HK-2 (cell line): ENCODE data around the gene SERF2.
"Not testable (repeated sequence)": the region's sequence is repeated elsewhere in the genome, so short reads cannot be mapped to it uniquely, and the experiment has no call there.

ENCODE experiments used
- DNase-seq: peaks from one replicate; pipeline ENCODE4 v3.0.0-alpha.2; 2018; ENCODE audit not compliant: unreplicated experiment

Gene SERF2

DNA sequence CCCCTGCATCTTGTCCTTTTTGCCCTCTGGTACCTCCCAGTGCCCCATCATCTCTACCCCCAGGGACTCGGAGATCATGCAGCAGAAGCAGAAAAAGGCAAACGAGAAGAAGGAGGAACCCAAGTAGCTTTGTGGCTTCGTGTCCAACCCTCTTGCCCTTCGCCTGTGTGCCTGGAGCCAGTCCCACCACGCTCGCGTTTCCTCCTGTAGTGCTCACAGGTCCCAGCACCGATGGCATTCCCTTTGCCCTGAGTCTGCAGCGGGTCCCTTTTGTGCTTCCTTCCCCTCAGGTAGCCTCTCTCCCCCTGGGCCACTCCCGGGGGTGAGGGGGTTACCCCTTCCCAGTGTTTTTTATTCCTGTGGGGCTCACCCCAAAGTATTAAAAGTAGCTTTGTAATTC is 1.5 kb downstream of the SERF2 start:
- no peak for DNase-seq

GRCh38 chr15:43794269-43795037 is 2.3 kb downstream of the SERF2 start:
- DNase-seq: peak; percentile 38

- no peak for DNase-seq
These were observed 3.1 kb downstream of the SERF2 start for GRCh38 chr15:43795197-43795596.

- DNase-seq: no peak
These were observed 3.9 kb downstream of the SERF2 start for GRCh38 chr15:43795997-43796396.

- DNase-seq: no peak
These were observed 4.4 kb downstream of the SERF2 start for GRCh38 chr15:43796566-43796965.

- no peak for DNase-seq
These were observed 7.3 kb downstream of the SERF2 start for GRCh38 chr15:43799209-43799944.

GRCh38 chr15:43799945-43800285 is 7.8 kb downstream of the SERF2 start, which contains the start of gene SERINC4:
SERINC4 (minus strand) TSS chr15:43800220; CDS start chr15:43799986, 234 bp downstream.
- DNase-seq: no peak

GRCh38 chr15:43800286-43801141 is 8.4 kb downstream of the SERF2 start, which contains the start of gene HYPK:
HYPK (plus strand) TSS chr15:43800599; CDS start chr15:43800623, 24 bp downstream.
- peak; percentile 83 for DNase-seq

GRCh38 chr15:43802676-43803075 is 10.6 kb downstream of the SERF2 start:
- DNase-seq: not testable (repeated sequence)

DNA sequence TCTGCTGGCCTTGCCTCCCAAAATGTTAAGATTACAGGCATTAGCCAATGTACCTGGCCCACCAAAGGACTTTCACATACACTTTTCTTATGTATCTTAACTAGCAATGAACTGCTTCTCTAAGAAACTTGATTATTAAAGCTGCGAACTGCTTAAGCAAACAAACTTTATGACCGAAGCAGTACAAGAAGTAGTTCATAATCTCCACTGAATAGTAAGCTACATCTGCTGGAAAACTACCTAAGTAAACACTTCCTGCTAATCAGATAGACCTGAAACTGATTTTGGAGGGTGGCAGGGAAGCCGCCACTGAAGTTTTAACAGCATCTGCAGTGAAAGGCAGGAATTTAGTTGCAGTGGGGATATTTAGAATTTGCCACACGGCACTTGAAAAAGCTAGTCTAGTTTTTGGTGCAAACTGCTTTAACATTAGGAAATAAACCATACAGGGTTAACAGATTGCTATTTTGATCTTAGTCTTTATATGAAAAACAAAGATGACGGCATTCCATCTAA is 16.4 kb downstream of the SERF2 start:
- no peak for DNase-seq

DNA sequence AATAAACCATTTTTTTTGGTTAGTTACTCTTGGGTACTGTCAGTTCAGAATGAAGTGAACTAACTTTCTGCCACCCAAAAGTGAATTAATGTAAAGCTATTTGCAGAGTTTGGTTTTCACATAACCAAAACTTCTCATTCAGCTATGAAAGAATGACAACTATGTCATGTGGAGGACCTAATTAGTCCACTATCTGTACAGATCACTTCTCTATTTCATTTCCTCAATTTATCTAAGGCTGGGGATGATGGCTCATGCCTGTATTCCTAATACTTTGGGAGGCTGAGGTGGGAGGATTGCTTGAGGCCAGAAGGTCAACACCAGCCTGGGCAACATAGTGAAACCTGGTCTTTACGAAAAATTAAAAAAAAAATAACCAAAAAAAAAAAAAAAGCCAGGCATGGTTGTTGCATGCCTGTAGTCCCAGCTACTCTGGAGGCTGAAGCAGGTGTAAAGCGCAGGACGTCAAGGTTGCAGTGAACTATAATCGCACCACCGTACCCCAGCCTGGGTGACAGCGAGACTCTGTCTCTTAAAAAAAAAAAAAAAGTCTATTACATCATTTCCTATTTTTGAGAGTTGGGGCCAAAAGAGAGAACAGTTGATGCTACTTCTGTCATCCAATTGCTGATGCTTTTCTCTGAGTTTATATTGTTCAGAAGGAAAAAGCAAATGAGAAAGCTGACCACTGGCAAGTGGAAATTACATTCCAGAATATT is 17.0 kb downstream of the SERF2 start:
- DNase-seq: no peak

- DNase-seq: not testable (repeated sequence)
These were observed 22.9 kb downstream of the SERF2 start for GRCh38 chr15:43815064-43815463.

GRCh38 chr15:43821505-43821904 is 29.4 kb downstream of the SERF2 start:
- DNase-seq: no peak

DNA sequence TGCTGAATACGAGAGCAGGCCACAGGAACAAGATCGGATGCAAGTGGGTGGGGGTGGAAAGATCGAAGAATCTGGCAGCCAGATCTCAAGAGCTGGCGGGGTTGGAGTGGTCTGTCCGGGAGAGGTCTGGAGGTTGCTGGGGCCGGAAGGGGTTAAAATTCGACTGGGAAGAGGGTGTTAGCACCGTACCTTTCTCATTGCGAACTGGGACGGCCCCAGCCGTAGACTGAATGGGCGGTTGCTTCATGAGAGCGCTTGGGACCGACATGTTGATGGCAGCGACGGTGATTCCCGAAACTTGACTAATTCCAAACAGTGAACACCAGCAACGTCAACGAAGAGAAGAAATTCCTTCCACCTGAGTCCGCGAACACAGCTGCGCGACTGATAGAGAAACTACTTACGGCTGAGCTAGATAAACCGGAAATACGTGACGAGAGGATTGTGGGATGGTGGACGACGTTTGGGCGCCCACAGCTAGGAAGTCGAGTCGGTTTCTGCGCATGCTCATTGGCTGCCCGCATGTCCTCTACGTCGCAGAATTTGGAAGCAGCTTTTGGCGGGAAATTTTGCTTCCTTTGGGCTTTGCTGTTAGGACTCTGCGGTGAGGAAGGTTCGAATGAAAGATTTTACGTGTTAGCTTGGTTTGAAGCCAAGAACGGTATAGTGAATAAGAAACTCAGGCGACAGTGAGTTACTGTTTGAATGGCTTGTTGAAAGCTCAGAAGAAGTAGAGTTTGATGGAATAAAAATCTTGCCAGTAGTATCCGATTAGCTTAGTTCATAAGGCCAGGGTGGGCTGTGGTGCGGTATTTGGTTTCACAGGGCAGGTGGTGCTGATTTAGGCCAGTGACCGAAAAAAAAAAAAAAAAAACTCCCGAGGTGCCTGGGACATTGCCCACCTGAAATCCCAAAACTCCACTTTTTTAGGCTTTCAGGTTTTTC is 32.5 kb downstream of the SERF2 start, which contains the start of gene MFAP1:
Gene MFAP1 (minus strand): TSS at position 389 of the 945 bp plus-strand sequence. CDS start 121 bp downstream, at position 268.
- peak; percentile 87 for DNase-seq

DNA sequence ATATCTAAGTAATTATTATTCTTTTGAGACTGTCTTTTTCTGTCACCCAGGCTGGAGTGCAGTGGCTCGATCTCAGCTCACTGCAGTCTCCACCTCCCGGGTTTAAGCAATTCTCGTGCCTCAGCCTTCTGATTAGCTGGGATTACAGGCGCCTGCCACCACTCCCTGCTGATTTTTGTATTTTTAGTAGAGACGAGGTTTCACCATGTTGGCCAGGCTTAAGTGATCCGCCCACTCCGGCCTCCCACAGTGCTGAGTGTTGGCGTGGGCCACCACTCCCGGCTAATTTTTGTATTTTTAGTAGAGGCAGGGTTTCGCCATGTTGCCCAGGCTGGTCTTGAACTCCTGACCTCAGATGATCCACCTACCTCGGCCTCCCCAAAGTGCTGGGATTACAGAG is 33.2 kb downstream of the SERF2 start:
- not testable (repeated sequence) for DNase-seq

DNA sequence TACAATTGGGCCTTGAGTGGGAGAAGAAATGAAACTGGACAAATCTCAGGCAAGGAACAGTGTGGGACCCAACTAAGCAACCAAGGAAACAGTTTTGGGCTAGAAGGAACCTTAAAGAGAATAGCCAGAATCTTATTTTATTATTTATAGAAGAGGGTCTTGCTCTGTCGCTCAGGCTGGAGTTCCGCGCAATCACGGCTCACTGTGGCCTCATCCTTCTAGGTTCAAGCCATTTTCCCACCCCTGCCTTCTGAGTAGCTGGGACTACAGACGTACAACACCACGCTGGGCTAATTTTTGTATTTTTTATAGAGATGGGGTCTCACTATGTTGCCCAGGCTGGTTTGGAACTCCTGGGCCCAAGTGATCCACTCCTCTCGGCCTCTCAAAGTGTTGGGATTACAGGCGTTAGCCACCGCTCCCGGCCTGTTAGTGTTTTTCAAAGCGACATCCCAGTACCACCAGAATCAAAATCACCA is 33.9 kb downstream of the SERF2 start:
- no peak for DNase-seq

DNA sequence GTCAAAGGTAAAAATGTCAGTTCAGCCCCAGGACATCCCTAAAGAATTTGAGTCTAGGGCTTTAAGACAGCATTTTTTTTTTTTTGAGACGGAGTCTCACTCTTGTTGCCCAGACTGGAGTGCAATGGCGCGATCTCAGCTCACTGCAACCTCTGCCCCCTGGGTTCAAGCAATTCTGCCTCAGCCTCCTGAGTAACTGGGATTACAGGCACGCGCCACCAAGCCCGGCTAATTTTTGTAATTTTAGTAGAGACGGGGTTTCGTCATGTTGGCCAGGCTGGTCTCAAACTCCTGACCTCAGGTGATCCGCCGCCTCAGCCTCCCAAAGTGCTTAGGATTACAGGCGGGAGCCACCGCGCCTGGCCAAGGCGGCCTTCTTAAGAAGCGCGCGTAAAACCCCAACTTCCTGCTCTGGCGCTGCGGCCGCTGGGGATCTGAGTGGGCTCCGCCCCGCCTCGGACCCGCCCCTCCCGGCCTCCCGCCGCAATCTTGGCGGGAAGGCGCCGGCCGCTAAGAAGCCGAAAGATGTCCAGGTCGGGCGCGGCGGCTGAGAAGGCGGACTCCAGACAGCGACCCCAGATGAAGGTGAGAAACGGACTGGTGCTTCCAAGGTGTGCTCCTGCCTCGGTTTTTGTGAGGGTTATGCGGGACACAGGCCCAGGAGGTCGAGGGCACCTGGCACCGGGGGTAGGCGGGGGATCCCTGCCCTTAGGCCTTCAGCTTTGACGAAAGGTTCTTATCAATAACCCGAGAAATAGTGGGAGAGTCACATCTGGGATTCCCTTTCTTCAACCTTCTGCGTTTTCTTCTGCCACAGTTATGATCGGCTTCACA is 34.6 kb downstream of the SERF2 start, which contains the start of gene WDR76:
Gene WDR76 (plus strand): TSS at position 495 of the 834 bp plus-strand sequence. CDS start 31 bp downstream, at position 526.
- peak; percentile 78 for DNase-seq

GRCh38 chr15:43828061-43828657 is 36.0 kb downstream of the SERF2 start:
- no peak for DNase-seq
